ENCODE results near the gene MPP4. TPM values are rescaled to one million over a fixed set of nuclear protein-coding genes. Genes with fewer than 3 reads are reported as not detected.

Gene MPP4
- total and polyA plus RNA-seq, 9 of the 15 experiments (the other 6 are each of a cell fraction or from before 2014, with no cell fraction given): 0.03 to 0.08 TPM; not detected in 7

DNA sequence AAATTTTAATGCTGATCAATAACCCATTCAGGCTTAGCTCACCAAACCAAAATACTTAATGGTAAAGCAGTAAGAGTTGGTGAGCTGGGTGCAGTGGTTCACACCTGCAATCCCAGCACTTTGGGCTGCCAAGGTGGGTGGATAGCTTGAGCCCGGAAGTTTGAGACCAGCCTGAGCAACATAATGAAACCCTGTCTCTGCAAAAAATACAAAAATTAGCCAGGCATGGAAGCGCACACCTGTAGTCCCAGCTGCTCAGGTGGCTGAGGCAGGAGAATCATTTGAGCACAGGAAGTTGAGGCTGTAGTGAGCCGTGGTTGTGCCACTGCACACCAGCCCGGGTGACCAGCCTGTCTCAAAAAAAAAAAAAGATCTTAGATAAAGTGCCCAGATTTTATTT is 35.7 kb upstream of the MPP4 start:
- WGBS (ENCODE audit: insufficient coverage, low coverage, missing lambda C conversion rate): 73% methylated on average over 3 of the region's 4 CpGs
- BruUV-seq (replicated peaks): no TSS peak

DNA sequence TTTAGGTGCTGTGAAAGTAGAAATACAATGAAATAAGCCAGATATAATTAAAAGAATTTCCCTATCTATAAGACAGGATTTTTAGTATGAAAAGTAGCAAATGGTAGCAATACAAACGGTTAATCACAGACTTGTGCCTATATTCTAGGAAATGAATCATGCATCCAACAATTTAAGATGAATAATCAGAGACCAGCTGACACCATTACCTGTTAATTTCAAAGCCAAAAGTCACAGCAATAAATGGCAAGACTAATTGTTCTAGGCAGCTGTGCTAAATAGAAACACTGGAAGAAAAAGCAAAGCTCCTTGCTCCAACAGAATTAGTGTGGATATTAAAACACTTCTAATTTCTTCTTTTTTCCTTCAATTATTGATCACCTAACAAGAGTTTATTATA is 35.1 kb upstream of the MPP4 start:
- Histone ChIP-seq H3K9ac (ENCODE audit: insufficient read depth in 1 of 2, low read depth in 2 of 2, low read length in 2 of 2) (no peak overlapping the region), H3K4me2 (ENCODE audit: insufficient read depth, low read length) (no peak overlapping the region)
- intact Hi-C loops (cut with micrococcal nuclease): no loop called here

More for the DNA sequence above, 35.7 kb upstream of the MPP4 start:
- intact Hi-C loops (cut with micrococcal nuclease): no loop called here
- no peak overlapping the region for H3K4me2 ChIP-seq (ENCODE audit: insufficient read depth, low read length)
- no peaks in the 10 kb centered on the region for H4K20me1 ChIP-seq (replicated peaks; ENCODE audit: control insufficient read depth, insufficient read depth, low read length)
- ChIA-PET POLR2A (no interaction called here), CTCF (ENCODE audit: low intra/inter-chr PET ratio) (no interaction called here)
- H3K9me3 ChIP-seq (replicated peaks; ENCODE audit: control insufficient read depth, insufficient read depth, low read depth, low read length): no peaks in the 10 kb centered on the region
- H3K27me3 ChIP-seq (ENCODE audit: control insufficient read depth in 2 of 2, insufficient read depth in 2 of 2, low read length in 2 of 2): no peaks in the 10 kb centered on the region
- no peak overlapping the region for H3K27ac ChIP-seq (ENCODE audit: extremely low read depth, low read depth, low read length)
- H3K4me1 ChIP-seq (replicated peaks in 1 of 2; ENCODE audit: control insufficient read depth in 2 of 2, insufficient read depth in 2 of 2, low read length in 2 of 2): no peaks in the 10 kb centered on the region
- peaks cover 16% of the 10 kb centered on the region; the same call in 2 of the 3 replicates for H3K36me3 ChIP-seq (ENCODE audit: control insufficient read depth, insufficient read depth, low read length)
- H3K9ac ChIP-seq (ENCODE audit: insufficient read depth in 1 of 2, low read depth in 2 of 2, low read length in 2 of 2): no peak overlapping the region
- no peak overlapping the region for H3K4me3 ChIP-seq
- H3K9me1 ChIP-seq (ENCODE audit: control insufficient read depth, insufficient read depth, low read length): no peaks in the 10 kb centered on the region
- no peak for FAIRE-seq
- no peak for DNase-seq (ENCODE audit: extremely low read depth in 1 of 4, low spot score in 3 of 4)
- TF ChIP-seq ETS2 (tag; IDR thresholded peaks at IDR 0.05; ENCODE audit: borderline replicate concordance, poor library complexity, severe bottlenecking): no peak
- TF ChIP-seq ZNF696 (CRISPR knock-in tag; conservative IDR thresholded peaks at IDR 0.05): no peak
- in situ Hi-C loops (cut with MboI): no loop called here
- no peaks in the 10 kb centered on the region for H3K79me2 ChIP-seq (ENCODE audit: control insufficient read depth, insufficient read depth, low read length)
- no peak for ATAC-seq
- H2AFZ ChIP-seq (ENCODE audit: low read depth, low read length): no peak overlapping the region

More for the DNA sequence above, 35.1 kb upstream of the MPP4 start:
- H3K36me3 ChIP-seq (ENCODE audit: control insufficient read depth, insufficient read depth, low read length): peaks cover 13% of the 10 kb centered on the region; the same call in 2 of the 3 replicates
- 56% methylated on average over 1 of the region's 1 CpG for WGBS (ENCODE audit: insufficient coverage, low coverage, missing lambda C conversion rate)
- DNase-seq (ENCODE audit: extremely low read depth in 1 of 4, low spot score in 3 of 4) (no peak), ATAC-seq (no peak), FAIRE-seq (no peak)
- BruUV-seq (replicated peaks): no TSS peak
- TF ChIP-seq NR2F6 (CRISPR knock-in tag; IDR thresholded peaks at IDR 0.05): no peak
- TF ChIP-seq HNRNPLL (IDR thresholded peaks at IDR 0.05; ENCODE audit: low read depth, low read length, poor library complexity, severe bottlenecking): no peak
- no peak for TF ChIP-seq MEF2D (tag; conservative IDR thresholded peaks at IDR 0.05; ENCODE audit: low read depth)
- no peaks in the 10 kb centered on the region for H3K4me1 ChIP-seq (replicated peaks in 1 of 2; ENCODE audit: control insufficient read depth in 2 of 2, insufficient read depth in 2 of 2, low read length in 2 of 2)
- in situ Hi-C loops (cut with MboI): no loop called here
- POLR2A ChIA-PET: no interaction called here
- H3K27me3 ChIP-seq (ENCODE audit: control insufficient read depth in 2 of 2, insufficient read depth in 2 of 2, low read length in 2 of 2): no peaks in the 10 kb centered on the region
- H3K9me1 ChIP-seq (ENCODE audit: control insufficient read depth, insufficient read depth, low read length): no peaks in the 10 kb centered on the region
- H3K79me2 ChIP-seq (ENCODE audit: control insufficient read depth, insufficient read depth, low read length): no peaks in the 10 kb centered on the region
- no peak overlapping the region for H3K27ac ChIP-seq (ENCODE audit: extremely low read depth, low read depth, low read length)
- H3K4me3 ChIP-seq: no peak overlapping the region
- no peaks in the 10 kb centered on the region for H3K9me3 ChIP-seq (replicated peaks; ENCODE audit: control insufficient read depth, insufficient read depth, low read depth, low read length)
- no peak overlapping the region for H2AFZ ChIP-seq (ENCODE audit: low read depth, low read length)
- no peaks in the 10 kb centered on the region for H4K20me1 ChIP-seq (replicated peaks; ENCODE audit: control insufficient read depth, insufficient read depth, low read length)
- CTCF ChIA-PET (ENCODE audit: low intra/inter-chr PET ratio): no interaction called here

Measured in K562 (cell line).